ENCODE results near the gene ZNF214.

ZNF214 gene

DNA sequence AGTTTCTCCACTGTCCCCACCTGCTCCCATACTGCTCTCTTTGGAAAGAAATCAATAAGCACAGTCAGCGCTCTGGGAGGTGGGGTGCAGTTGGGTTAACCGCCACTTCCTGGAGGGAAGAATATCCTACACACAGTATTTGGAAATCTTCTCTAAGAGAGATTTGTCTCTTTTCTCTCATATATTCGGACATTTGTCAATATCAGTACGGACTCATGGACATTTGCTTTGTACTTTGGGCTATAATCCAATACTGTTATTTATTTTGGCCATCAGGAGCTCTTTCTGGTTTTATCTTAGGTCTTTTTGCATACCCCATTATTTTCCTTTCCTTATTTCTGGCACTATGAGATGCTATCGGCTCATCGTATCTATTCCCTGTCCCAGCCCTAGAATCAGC, 13.9 kb upstream of the ZNF214 start:
- TF ChIP-seq, protein P1, sequence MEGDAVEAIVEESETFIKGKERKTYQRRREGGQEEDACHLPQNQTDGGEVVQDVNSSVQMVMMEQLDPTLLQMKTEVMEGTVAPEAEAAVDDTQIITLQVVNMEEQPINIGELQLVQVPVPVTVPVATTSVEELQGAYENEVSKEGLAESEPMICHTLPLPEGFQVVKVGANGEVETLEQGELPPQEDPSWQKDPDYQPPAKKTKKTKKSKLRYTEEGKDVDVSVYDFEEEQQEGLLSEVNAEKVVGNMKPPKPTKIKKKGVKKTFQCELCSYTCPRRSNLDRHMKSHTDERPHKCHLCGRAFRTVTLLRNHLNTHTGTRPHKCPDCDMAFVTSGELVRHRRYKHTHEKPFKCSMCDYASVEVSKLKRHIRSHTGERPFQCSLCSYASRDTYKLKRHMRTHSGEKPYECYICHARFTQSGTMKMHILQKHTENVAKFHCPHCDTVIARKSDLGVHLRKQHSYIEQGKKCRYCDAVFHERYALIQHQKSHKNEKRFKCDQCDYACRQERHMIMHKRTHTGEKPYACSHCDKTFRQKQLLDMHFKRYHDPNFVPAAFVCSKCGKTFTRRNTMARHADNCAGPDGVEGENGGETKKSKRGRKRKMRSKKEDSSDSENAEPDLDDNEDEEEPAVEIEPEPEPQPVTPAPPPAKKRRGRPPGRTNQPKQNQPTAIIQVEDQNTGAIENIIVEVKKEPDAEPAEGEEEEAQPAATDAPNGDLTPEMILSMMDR (conservative IDR thresholded peaks at IDR 0.05): no peak
- no peak for TF ChIP-seq ZFX (IDR thresholded peaks at IDR 0.05)
- H3K27ac ChIP-seq: no peak overlapping the region

DNA sequence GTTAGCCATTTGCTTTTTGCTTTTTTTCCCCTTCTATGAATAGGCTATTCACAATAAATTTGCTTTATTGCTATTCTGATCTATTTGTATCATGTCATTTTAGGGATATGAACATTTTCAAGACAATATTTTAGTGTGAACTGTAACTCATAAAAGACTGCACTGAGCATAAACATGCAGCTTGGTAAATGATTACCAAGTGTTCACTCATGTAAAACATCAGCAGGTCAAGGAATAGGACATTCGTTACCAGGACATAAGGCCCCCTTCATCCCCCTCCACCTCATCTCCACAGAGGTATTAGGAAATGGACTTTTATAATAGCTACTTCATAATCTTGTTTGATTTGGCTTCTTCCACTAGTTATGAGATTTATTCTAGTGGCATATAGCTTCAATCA, 12.5 kb upstream of the ZNF214 start:
- H3K27ac ChIP-seq: no peak overlapping the region
- no peak for TF ChIP-seq ZFX (IDR thresholded peaks at IDR 0.05)
- TF ChIP-seq, protein P1 (conservative IDR thresholded peaks at IDR 0.05): no peak

DNA sequence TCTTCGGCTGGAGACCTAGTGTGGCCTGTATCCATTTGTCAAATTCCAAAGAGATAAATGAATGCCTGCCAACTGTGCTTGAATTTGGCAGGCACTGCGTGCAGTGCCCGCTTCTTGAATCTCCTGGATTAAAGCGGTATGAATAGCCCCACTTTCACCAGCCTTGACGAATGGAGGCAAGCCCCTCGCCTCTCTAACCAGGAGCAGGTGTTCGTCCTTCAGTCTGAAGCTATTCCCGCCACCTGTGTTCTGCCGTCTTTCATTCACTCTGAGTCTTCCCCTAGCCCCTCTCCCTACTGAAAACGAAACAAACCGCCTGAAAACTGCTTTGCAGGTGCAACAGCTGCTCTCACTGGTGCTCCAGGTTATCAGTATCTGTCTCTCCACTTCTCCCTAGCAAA, 11.3 kb upstream of the ZNF214 start:
- no peak overlapping the region for H3K27ac ChIP-seq
- TF ChIP-seq ZFX (IDR thresholded peaks at IDR 0.05): no peak
- TF ChIP-seq, protein P1 (conservative IDR thresholded peaks at IDR 0.05): no peak

DNA sequence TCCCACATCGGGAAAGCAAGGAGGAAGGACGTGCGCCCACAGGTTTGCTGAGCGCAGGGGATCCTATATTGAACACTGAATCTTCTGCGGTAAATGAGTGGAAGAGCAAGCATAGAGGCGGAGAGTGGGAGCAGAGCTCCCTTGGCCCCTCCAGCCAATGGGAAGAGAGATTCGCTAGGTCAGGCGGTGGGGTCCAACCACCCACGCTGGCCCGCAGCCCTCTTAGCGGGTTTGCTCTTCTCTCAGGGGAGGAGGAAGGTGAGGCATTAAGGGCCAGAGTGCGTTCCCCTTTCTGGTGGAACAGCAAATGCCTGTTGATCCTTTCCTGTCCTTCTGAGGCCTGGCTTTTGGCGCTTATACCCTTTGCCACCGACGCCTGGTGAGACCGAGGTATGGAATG, 10.7 kb upstream of the ZNF214 start:
- H3K27ac ChIP-seq: no peak overlapping the region
- TF ChIP-seq, protein P1 (conservative IDR thresholded peaks at IDR 0.05): no peak
- TF ChIP-seq ZFX (IDR thresholded peaks at IDR 0.05): no peak

DNA sequence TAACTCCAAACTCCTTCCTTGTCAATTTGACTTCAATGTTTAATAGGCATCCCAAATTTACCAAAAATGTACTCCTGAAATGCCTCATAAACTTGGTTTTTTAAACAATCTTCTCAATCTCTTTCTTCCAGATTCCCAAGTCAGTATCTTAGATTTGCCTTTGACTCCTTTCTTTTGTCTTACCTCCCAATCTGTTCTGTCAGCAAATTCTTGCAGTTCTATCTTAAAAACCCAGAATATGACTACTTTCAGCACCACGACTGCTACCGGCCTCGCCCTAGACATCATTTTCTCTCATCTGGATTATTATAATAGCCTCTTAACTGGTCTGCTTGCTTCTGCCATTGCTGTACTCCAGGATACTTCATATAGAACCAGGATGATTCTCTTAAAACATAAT, 8.0 kb upstream of the ZNF214 start:
- H3K27ac ChIP-seq: no peak overlapping the region
- no peak for TF ChIP-seq ZFX (IDR thresholded peaks at IDR 0.05)
- TF ChIP-seq, protein P1 (conservative IDR thresholded peaks at IDR 0.05): no peak

DNA sequence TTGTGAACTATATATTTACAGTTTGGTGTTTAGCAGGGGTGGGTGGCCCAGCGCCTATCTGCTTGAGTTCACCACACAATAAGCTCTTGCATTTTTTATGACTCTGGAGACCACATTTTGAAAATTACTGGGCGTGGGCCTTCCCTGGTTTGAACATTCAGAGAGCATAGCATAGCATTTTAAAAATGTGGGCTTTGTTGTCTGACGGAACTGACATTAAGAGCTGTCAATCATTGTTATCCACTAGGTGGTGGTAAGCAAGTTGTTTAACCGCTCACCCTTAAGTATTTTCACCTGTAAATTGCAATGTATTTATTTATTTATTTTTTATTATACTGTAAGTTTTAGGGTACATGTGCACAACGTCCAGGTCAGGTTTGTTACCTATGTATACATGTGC, 1.2 kb upstream of the ZNF214 start:
- no peak overlapping the region for H3K27ac ChIP-seq
- TF ChIP-seq, protein P1 (conservative IDR thresholded peaks at IDR 0.05): no peak; the same call in 1 of the 2 replicates
- TF ChIP-seq ZFX (IDR thresholded peaks at IDR 0.05): no peak

DNA sequence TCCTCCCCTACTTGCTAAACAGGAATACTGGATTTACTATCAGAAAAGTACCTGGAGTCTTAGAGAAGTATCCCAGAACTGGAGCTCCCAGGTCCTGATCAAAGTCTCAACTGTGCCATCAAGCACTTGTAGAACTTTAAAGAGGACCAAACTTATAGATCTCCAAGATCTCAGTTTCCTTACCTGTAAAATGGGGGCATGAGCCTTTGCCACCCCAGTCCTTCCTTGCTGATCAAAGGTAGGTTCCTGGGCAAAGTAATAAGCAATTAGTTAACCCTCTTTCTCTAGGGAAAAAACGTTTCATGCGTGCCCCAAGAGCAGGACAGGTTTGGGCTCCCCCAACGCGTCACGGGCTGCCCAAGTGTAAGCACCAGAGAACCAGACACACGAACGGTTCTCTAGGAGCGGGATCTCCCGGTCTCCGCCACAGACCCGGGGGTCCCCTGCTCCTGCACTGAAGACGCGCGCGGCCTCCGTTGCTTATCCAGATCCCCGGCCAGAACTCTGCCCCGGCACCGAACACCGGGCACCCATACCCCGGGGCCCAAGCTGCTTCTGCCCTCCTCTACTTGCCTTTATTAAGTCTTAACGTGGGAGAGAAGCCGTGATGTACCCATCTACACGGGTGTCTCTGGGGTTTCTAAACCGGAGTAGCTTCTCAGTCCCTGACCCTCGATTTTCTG, 505 bp downstream of the ZNF214 start:
- no peak for TF ChIP-seq ZFX (IDR thresholded peaks at IDR 0.05)
- TF ChIP-seq, protein P1 (conservative IDR thresholded peaks at IDR 0.05): no peak
- H3K27ac ChIP-seq: peak overlapping the region; percentile 74

All from C4-2B (cell line).